Uterus (tissue), 2 donors: ENCODE measurements around the gene SMIM41.

ENCODE experiments used
- CTCF ChIP-seq, 4 experiments: fragments of 200-600 bp in 2 of 4; fragments of 450-650 bp in 2 of 4; sonication (generic) in 2 of 4; IDR thresholded peaks; one replicate each; pipeline ENCODE4 v1.5.1; 2016 to 2019; ENCODE audit warnings: antibody characterized with exemption in 4 of 4, mild to moderate bottlenecking in 2 of 4, moderate library complexity in 1 of 4
- POLR2A ChIP-seq, 2 donors: fragments of 450-650 bp; IDR thresholded peaks; one replicate each; pipeline ENCODE4 v1.6.1; 2016; ENCODE audit warnings: antibody characterized with exemption in 2 of 2, mild to moderate bottlenecking in 1 of 2, moderate library complexity in 1 of 2

- TF ChIP-seq CTCF (IDR thresholded peaks at IDR 0.05): no peak
- TF ChIP-seq POLR2A (IDR thresholded peaks at IDR 0.05): no peak
Observed at GRCh38 chr12:52076811-52077210, 2.7 kb upstream of the SMIM41 start.
